ENCODE measurements around the gene KRTAP12-3.
"Not testable (repeated sequence)": the region's sequence is repeated elsewhere in the genome, so short reads cannot be mapped to it uniquely, and the experiment has no call there.

KRTAP12-3 gene

GRCh38 chr21:44626673-44627143 lies 31.0 kb upstream of the KRTAP12-3 start, which contains the start of gene KRTAP10-9:
Gene KRTAP10-9, plus strand, starts transcription at chr21:44627093. Its CDS starts 79 bp downstream, at chr21:44627172.
- Histone ChIP-seq H3K4me3 (ENCODE audit: low read depth in 1 of 5, low read length in 5 of 5) (no peak within 1 kb of the TSS), H3K9me3 (ENCODE audit: control insufficient read depth in 5 of 5, low read length in 5 of 5) (peaks cover 11 to 39% (median 24%) of the 10 kb centered on the region in 5 donors), H3K27ac (ENCODE audit: low read depth, low read length) (no peak within 1 kb of the TSS)

GRCh38 chr21:44627181-44627822 lies 30.4 kb upstream of the KRTAP12-3 start:
- H3K4me1 ChIP-seq (ENCODE audit: control insufficient read depth in 5 of 5, insufficient read depth in 5 of 5, low read length in 5 of 5); H3K9ac ChIP-seq (ENCODE audit: low read length in 5 of 5); H3K27ac ChIP-seq (ENCODE audit: low read depth, low read length); H3K4me3 ChIP-seq (ENCODE audit: low read depth in 1 of 5, low read length in 5 of 5); H3K36me3 ChIP-seq (ENCODE audit: control insufficient read depth in 5 of 5, insufficient read depth in 5 of 5, low read length in 5 of 5): not testable (repeated sequence)
- peaks cover 11 to 44% (median 29%) of the 10 kb centered on the region in 5 donors for H3K9me3 ChIP-seq (ENCODE audit: control insufficient read depth in 5 of 5, low read length in 5 of 5)
- H3K27me3 ChIP-seq (ENCODE audit: control insufficient read depth in 5 of 5, insufficient read depth in 4 of 5, low read length in 5 of 5) = peaks cover 12 to 29% (median 19%) of the 10 kb centered on the region in 5 donors

More at GRCh38 chr21:44626673-44627143, 31.0 kb upstream of the KRTAP12-3 start, which contains the start of gene KRTAP10-9:
- H3K36me3 ChIP-seq (ENCODE audit: control insufficient read depth in 5 of 5, insufficient read depth in 5 of 5, low read length in 5 of 5) = no peaks in the 10 kb centered on the region
- peaks cover 0 to 4% (median 0%) of the 10 kb centered on the region in 5 donors for H3K4me1 ChIP-seq (ENCODE audit: control insufficient read depth in 5 of 5, insufficient read depth in 5 of 5, low read length in 5 of 5)
- H3K27me3 ChIP-seq (ENCODE audit: control insufficient read depth in 5 of 5, insufficient read depth in 4 of 5, low read length in 5 of 5) = peaks cover 12 to 29% (median 19%) of the 10 kb centered on the region in 5 donors
- H3K9ac ChIP-seq (ENCODE audit: low read length in 5 of 5) = no peak within 1 kb of the TSS

- H3K4me3 ChIP-seq (ENCODE audit: low read depth in 1 of 5, low read length in 5 of 5); H3K9ac ChIP-seq (ENCODE audit: low read length in 5 of 5); H3K4me1 ChIP-seq (ENCODE audit: control insufficient read depth in 5 of 5, insufficient read depth in 5 of 5, low read length in 5 of 5); H3K27ac ChIP-seq (ENCODE audit: low read depth, low read length); H3K36me3 ChIP-seq (ENCODE audit: control insufficient read depth in 5 of 5, insufficient read depth in 5 of 5, low read length in 5 of 5): not testable (repeated sequence)
- H3K9me3 ChIP-seq (ENCODE audit: control insufficient read depth in 5 of 5, low read length in 5 of 5) = peaks cover 11 to 41% (median 26%) of the 10 kb centered on the region in 5 donors
- peaks cover 12 to 29% (median 19%) of the 10 kb centered on the region in 5 donors for H3K27me3 ChIP-seq (ENCODE audit: control insufficient read depth in 5 of 5, insufficient read depth in 4 of 5, low read length in 5 of 5)
Measured at GRCh38 chr21:44627831-44628233, 29.9 kb upstream of the KRTAP12-3 start.

DNA sequence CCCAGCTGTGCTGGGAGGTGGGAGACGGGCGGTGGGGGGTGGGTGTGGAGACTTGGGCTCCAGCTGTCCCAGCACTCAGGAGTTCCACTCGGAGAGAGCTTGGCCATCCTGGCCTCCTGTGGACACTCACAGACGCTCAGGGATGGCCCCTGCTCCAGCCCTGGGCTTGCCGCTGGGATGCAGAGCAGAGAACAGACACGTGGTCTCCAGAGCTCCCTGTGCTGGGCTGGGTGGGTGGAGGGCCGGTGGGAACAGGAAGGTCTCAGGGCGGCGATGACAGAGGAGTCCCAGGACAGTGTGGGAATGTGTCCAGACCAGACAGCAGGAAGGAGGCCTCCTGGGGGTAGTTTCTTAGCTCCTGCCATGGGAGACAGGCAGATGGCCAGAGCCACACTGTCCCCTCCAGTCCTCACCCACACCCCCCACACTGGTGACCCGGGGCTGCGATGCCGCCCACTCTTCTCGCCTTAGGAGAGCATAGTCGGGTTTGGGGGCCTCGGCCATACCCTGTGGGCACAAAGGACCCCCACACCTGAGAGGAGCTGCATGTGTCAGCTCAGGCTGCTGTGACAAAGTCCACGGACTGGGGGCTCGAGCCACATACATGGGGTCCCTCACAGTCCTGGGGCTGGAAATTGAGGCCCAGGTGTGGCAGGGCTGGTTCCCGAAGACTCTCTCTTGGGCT lies 28.9 kb upstream of the KRTAP12-3 start:
- H3K9me3 ChIP-seq (ENCODE audit: control insufficient read depth in 5 of 5, low read length in 5 of 5) = peaks cover 7 to 32% (median 22%) of the 10 kb centered on the region in 5 donors
- peaks cover 0 to 4% (median 0%) of the 10 kb centered on the region in 5 donors for H3K4me1 ChIP-seq (ENCODE audit: control insufficient read depth in 5 of 5, insufficient read depth in 5 of 5, low read length in 5 of 5)
- no peak overlapping the region for H3K27ac ChIP-seq (ENCODE audit: low read depth, low read length)
- H3K36me3 ChIP-seq (ENCODE audit: control insufficient read depth in 5 of 5, insufficient read depth in 5 of 5, low read length in 5 of 5) = no peaks in the 10 kb centered on the region
- H3K9ac ChIP-seq (ENCODE audit: low read length in 5 of 5) = no peak overlapping the region
- peaks cover 12 to 29% (median 19%) of the 10 kb centered on the region in 5 donors for H3K27me3 ChIP-seq (ENCODE audit: control insufficient read depth in 5 of 5, insufficient read depth in 4 of 5, low read length in 5 of 5)
- H3K4me3 ChIP-seq (ENCODE audit: low read depth in 1 of 5, low read length in 5 of 5) = no peak overlapping the region

GRCh38 chr21:44630440-44630839 lies 27.3 kb upstream of the KRTAP12-3 start:
- Histone ChIP-seq H3K27me3 (ENCODE audit: control insufficient read depth in 5 of 5, insufficient read depth in 4 of 5, low read length in 5 of 5) (peaks cover 12 to 30% (median 19%) of the 10 kb centered on the region in 5 donors), H3K9me3 (ENCODE audit: control insufficient read depth in 5 of 5, low read length in 5 of 5) (peaks cover 4 to 23% (median 17%) of the 10 kb centered on the region in 5 donors), H3K9ac (ENCODE audit: low read length in 5 of 5) (no peak overlapping the region), H3K36me3 (ENCODE audit: control insufficient read depth in 5 of 5, insufficient read depth in 5 of 5, low read length in 5 of 5) (no peaks in the 10 kb centered on the region), H3K4me3 (ENCODE audit: low read depth in 1 of 5, low read length in 5 of 5) (no peak overlapping the region), H3K4me1 (ENCODE audit: control insufficient read depth in 5 of 5, insufficient read depth in 5 of 5, low read length in 5 of 5) (peaks cover 0 to 4% (median 0%) of the 10 kb centered on the region in 5 donors), H3K27ac (ENCODE audit: low read depth, low read length) (no peak overlapping the region)

GRCh38 chr21:44632067-44632466 lies 25.7 kb upstream of the KRTAP12-3 start:
- Histone ChIP-seq H3K4me3 (ENCODE audit: low read depth in 1 of 5, low read length in 5 of 5) (no peak overlapping the region), H3K36me3 (ENCODE audit: control insufficient read depth in 5 of 5, insufficient read depth in 5 of 5, low read length in 5 of 5) (no peaks in the 10 kb centered on the region), H3K4me1 (ENCODE audit: control insufficient read depth in 5 of 5, insufficient read depth in 5 of 5, low read length in 5 of 5) (peaks cover 0 to 3% (median 0%) of the 10 kb centered on the region in 5 donors), H3K9ac (ENCODE audit: low read length in 5 of 5) (no peak overlapping the region), H3K9me3 (ENCODE audit: control insufficient read depth in 5 of 5, low read length in 5 of 5) (peaks cover 4 to 23% (median 17%) of the 10 kb centered on the region in 5 donors), H3K27me3 (ENCODE audit: control insufficient read depth in 5 of 5, insufficient read depth in 4 of 5, low read length in 5 of 5) (peaks cover 12 to 21% (median 18%) of the 10 kb centered on the region in 5 donors), H3K27ac (ENCODE audit: low read depth, low read length) (no peak overlapping the region)

- Histone ChIP-seq H3K27ac (ENCODE audit: low read depth, low read length) (no peak overlapping the region), H3K4me1 (ENCODE audit: control insufficient read depth in 5 of 5, insufficient read depth in 5 of 5, low read length in 5 of 5) (no peaks in the 10 kb centered on the region), H3K9ac (ENCODE audit: low read length in 5 of 5) (no peak overlapping the region), H3K9me3 (ENCODE audit: control insufficient read depth in 5 of 5, low read length in 5 of 5) (peaks cover 2 to 21% (median 17%) of the 10 kb centered on the region in 5 donors), H3K27me3 (ENCODE audit: control insufficient read depth in 5 of 5, insufficient read depth in 4 of 5, low read length in 5 of 5) (peaks cover 9 to 21% (median 13%) of the 10 kb centered on the region in 5 donors), H3K4me3 (ENCODE audit: low read depth in 1 of 5, low read length in 5 of 5) (no peak overlapping the region), H3K36me3 (ENCODE audit: control insufficient read depth in 5 of 5, insufficient read depth in 5 of 5, low read length in 5 of 5) (no peaks in the 10 kb centered on the region)
Measured at GRCh38 chr21:44636209-44637017, 21.3 kb upstream of the KRTAP12-3 start.

DNA sequence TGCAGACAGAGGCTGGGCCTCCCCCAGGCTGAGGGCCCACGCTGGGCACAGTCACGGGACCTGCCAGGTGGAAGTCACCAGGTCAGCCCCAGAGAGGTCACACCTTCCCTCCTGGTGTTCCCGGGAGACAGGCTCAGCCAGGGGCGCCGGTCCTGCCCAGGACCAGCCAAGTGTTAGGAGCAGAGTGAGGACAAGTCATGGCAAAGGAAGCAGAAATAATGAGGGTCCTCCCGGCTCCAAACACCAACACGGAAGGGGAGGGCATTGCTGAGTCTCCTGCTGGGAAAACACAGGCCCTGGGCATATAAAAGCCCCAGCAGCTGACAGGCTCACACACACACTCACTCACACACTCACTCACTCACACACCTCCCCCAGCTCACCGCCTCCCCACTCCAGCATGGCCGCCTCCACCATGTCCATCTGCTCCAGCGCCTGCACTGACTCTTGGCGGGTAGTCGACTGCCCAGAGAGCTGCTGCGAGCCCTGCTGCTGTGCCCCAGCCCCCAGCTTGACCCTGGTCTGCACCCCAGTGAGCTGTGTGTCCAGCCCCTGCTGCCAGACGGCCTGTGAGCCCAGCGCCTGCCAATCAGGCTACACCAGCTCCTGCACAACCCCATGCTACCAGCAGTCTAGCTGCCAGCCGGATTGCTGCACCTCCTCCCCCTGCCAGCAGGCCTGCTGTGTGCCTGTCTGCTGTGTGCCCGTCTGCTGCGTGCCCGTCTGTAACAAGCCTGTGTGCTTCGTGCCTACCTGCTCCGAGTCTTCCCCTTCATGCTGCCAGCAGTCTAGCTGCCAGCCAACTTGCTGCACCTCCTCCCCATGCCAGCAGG lies 20.5 kb upstream of the KRTAP12-3 start, which contains the start of gene KRTAP10-10:
KRTAP10-10 (plus strand) TSS at position 339 of the 833 bp plus-strand sequence; CDS start at position 401, 62 bp downstream.
- Histone ChIP-seq H3K9ac (ENCODE audit: low read length in 5 of 5) (no peak within 1 kb of the TSS), H3K4me3 (ENCODE audit: low read depth in 1 of 5, low read length in 5 of 5) (no peak within 1 kb of the TSS), H3K9me3 (ENCODE audit: control insufficient read depth in 5 of 5, low read length in 5 of 5) (peaks cover 2 to 16% (median 10%) of the 10 kb centered on the region in 5 donors), H3K36me3 (ENCODE audit: control insufficient read depth in 5 of 5, insufficient read depth in 5 of 5, low read length in 5 of 5) (no peaks in the 10 kb centered on the region), H3K27me3 (ENCODE audit: control insufficient read depth in 5 of 5, insufficient read depth in 4 of 5, low read length in 5 of 5) (peaks cover 9 to 21% (median 13%) of the 10 kb centered on the region in 5 donors), H3K27ac (ENCODE audit: low read depth, low read length) (no peak within 1 kb of the TSS), H3K4me1 (ENCODE audit: control insufficient read depth in 5 of 5, insufficient read depth in 5 of 5, low read length in 5 of 5) (no peaks in the 10 kb centered on the region)

GRCh38 chr21:44637851-44638348 lies 19.8 kb upstream of the KRTAP12-3 start:
- H3K4me3 ChIP-seq (ENCODE audit: low read depth in 1 of 5, low read length in 5 of 5); H3K9ac ChIP-seq (ENCODE audit: low read length in 5 of 5); H3K27ac ChIP-seq (ENCODE audit: low read depth, low read length); H3K36me3 ChIP-seq (ENCODE audit: control insufficient read depth in 5 of 5, insufficient read depth in 5 of 5, low read length in 5 of 5); H3K4me1 ChIP-seq (ENCODE audit: control insufficient read depth in 5 of 5, insufficient read depth in 5 of 5, low read length in 5 of 5): not testable (repeated sequence)
- H3K27me3 ChIP-seq (ENCODE audit: control insufficient read depth in 5 of 5, insufficient read depth in 4 of 5, low read length in 5 of 5) = peaks cover 9 to 21% (median 13%) of the 10 kb centered on the region in 5 donors
- peaks cover 2 to 13% (median 8%) of the 10 kb centered on the region in 5 donors for H3K9me3 ChIP-seq (ENCODE audit: control insufficient read depth in 5 of 5, low read length in 5 of 5)
